Measurements from ENCODE around the gene POLH.
"Not testable (repeated sequence)": the region's sequence is repeated elsewhere in the genome, so short reads cannot be mapped to it uniquely, and the experiment has no call there.

Gene POLH

DNA sequence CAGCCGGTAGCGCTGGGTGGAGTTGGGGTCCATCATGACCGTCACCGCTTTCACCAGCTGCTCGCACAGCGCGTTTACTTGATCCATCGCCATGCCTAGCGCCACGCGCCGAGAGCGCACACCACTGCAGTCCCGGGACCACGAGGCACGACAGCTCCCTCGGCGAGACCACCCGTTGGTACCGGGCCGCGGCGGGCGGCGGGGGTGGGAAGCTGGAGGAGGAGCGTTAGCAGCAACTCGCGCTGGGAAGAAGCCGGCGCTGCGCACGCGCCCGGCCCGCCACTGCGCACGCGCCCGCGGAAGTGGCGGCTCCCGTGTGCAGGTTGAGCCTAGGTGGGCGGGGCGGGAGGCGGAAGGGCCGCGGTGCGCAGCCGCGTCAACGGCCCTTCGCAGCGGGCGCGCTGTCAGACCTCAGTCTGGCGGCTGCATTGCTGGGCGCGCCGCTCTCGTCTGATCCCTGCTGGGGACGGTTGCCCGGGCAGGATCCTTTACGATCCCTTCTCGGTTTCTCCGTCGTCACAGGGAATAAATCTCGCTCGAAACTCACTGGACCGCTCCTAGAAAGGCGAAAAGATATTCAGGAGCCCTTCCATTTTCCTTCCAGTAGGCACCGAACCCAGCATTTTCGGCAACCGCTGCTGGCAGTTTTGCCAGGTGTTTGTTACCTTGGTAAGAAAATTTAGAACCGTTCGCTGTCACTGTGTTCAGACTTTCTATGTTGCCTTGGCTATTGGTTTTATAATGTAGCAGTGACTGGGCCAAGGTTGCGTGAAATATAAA lies at the start of gene POLH, which contains the start of gene XPO5:
POLH (plus strand) TSS at position 414 of the 780 bp plus-strand sequence. CDS start 6,135 bp downstream, outside the sequence.
XPO5 (minus strand) TSS at position 267 of the 780 bp plus-strand sequence; CDS start at position 93, 174 bp downstream.
- DNase-seq (ENCODE audit: low read depth): peak; percentile 91

DNA sequence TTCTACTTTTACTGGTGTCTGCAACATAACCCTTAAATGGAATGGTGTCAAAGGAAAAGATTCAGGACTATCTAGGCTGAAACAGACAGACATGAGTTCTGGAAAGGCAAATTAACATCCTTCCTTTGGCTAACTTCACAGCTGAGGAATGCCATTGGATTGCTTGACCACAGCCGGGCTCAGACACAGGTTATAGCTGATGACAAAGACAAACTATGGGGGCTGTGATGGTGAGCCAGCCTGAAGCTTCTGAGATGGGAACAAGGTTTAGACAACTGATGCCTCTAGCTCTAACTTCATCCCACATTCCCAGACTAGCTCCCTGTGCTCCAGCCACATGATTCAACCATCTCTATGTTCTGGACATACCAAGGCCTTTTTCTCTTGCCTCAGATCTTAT lies 43.8 kb upstream of the POLH start:
- DNase-seq (ENCODE audit: low read depth): no peak

- not testable (repeated sequence) for DNase-seq (ENCODE audit: low read depth)
Measured at GRCh38 chr6:43538986-43539385, 37.0 kb upstream of the POLH start.

DNA sequence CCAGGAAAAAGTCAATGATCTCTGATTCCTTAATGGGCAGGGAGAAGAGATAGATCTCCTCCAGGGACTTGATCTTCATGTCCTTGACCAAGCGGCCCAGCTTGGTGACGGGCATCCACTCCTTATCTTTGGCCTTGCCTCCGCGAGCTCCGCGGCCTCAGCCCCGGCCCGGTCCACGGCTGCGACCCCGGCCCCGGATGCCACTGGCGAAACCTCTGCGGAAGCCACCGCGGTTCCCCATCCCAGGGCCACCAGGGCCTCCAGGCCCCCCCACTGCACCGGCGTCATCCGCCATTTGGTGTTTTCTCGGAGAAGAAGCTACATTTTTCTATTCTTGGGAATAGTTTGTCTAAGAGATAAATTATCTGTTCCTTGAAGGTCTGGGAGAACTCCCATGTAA lies 36.6 kb upstream of the POLH start:
- DNase-seq (ENCODE audit: low read depth): not testable (repeated sequence)

DNA sequence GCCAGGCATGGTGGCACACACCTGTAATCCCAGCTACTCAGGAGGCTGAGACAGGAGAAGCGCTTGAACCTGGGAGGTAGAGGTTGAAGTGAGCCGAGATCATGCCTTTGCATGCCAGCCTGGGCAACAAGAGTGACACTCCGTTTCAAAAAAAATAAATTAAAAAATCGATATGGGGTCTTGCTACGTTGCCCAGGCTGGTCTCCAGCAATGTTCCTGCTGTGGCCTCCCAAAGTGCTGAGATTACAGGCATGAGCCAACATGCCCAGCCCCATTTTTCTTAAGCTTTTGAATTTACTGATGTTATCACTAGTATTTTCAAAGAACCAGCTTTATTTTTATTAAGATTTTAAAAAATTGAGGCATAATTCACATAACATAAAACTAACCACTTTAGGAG lies 35.5 kb upstream of the POLH start:
- DNase-seq (ENCODE audit: low read depth): no peak

- no peak for DNase-seq (ENCODE audit: low read depth)
Measured at GRCh38 chr6:43541774-43542471, 34.1 kb upstream of the POLH start.

GRCh38 chr6:43544461-43544860 lies 31.5 kb upstream of the POLH start:
- no peak for DNase-seq (ENCODE audit: low read depth)

DNA sequence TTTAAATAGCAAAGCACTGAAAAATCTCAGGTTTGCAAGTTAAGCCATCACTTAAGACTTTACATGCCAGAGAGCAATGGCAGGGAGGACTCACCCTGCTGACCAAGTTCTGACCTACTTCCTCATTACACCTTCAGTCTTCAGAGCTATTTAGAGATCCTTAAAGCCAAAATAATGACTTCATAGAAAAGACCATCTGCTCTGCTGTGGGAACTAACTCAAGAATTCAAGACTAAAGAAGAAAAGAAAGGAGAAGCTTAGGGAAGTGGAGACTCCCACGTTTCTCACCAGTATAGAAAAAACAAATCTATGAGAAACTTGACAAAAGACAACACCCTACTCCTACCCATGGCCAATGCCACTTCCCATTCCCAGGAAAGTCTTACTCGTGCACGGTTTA lies 28.8 kb upstream of the POLH start:
- DNase-seq (ENCODE audit: low read depth): no peak

- DNase-seq (ENCODE audit: low read depth): not testable (repeated sequence)
Measured at GRCh38 chr6:43557620-43558019, 18.4 kb upstream of the POLH start.

DNA sequence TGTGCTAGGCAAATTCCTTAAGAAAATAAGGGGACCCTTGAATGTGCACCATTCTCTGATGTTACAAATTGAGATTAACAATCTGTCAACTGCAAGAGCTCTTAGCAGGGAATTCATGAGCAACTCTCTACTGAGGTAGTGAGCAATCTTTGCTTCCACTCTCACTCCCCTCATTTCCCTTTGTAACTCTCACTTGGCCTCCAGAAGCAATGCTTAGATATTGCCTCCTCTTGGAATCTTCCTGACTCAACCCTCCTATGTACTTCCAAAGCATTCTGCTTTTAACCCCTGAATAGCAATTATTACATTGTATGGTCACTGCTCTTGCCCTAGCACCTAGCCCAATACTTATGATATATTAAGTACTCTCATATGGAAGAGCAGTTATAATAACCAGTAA lies 16.7 kb upstream of the POLH start:
- no peak for DNase-seq (ENCODE audit: low read depth)

GRCh38 chr6:43570876-43571441 lies 5.0 kb upstream of the POLH start:
- DNase-seq (ENCODE audit: low read depth): no peak

DNA sequence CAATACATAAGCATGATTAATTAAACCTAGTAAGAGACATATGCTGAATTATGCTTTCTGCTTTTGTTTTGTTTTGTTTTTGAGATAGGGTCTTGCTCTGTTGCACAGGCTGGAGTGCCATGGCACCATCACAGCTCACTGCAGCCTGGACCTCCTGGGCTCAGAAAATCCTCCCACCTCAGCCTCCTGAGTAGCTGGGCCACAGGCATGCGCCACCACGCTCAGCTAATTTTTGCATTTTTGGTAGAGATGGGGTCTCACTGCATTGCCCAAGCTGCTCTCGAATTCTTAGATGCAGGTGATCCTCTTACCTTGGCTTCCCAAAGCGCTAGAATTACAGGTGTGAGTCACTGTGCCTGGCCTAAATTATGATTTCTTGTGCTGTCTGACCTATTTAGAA lies 4.0 kb upstream of the POLH start:
- DNase-seq (ENCODE audit: low read depth): no peak

- DNase-seq (ENCODE audit: low read depth): peak; percentile 36
Measured at GRCh38 chr6:43575105-43575771, 747 bp upstream of the POLH start.

GRCh38 chr6:43578748-43579147 lies 2.8 kb downstream of the POLH start:
- DNase-seq (ENCODE audit: low read depth): no peak

GRCh38 chr6:43579171-43579570 lies 3.2 kb downstream of the POLH start:
- DNase-seq (ENCODE audit: low read depth): no peak

DNA sequence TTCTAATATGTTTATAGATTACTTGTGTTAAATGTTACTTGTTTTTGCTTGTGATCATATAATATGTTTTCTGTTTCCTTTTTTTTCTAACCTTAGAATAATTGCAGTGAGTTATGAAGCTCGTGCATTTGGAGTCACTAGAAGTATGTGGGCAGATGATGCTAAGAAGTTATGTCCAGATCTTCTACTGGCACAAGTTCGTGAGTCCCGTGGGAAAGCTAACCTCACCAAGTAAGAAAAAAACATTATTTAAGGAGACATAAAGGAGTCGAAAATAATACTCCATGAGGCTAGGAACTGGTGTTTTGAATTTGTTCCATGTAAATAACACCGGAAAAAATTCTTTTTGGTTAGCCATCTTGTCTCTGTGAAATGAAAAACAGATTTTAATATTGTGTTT lies 6.9 kb downstream of the POLH start:
- no peak for DNase-seq (ENCODE audit: low read depth)

- no peak for DNase-seq (ENCODE audit: low read depth)
Measured at GRCh38 chr6:43584892-43585570, 9.0 kb downstream of the POLH start.

GRCh38 chr6:43588194-43588593 lies 12.2 kb downstream of the POLH start:
- no peak for DNase-seq (ENCODE audit: low read depth)

DNA sequence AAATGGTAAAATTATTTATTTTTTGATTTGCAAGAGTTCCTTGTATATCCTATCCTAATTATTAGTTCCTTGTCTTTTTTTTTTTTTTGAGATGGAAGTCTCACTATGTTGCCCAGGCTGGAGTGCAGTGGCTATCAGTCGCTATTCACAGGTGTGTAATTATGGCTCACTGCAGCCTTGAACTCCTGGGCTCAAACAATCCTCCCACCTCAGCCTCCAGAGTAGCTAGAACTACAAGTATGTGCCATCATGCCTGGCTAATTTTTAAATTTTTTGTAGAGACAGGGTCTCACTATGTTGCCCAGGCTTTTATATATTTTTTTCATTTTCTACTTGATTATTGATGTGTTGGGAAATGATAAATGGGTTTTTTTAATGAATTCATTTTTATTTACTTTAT lies 13.6 kb downstream of the POLH start:
- not testable (repeated sequence) for DNase-seq (ENCODE audit: low read depth)

GRCh38 chr6:43593938-43594337 lies 18.0 kb downstream of the POLH start:
- DNase-seq (ENCODE audit: low read depth): no peak

GRCh38 chr6:43600595-43600994 lies 24.6 kb downstream of the POLH start:
- DNase-seq (ENCODE audit: low read depth): no peak

GRCh38 chr6:43604174-43604573 lies 28.2 kb downstream of the POLH start:
- DNase-seq (ENCODE audit: low read depth): no peak
